Measurements from ENCODE around the gene PHACTR1.

DNA sequence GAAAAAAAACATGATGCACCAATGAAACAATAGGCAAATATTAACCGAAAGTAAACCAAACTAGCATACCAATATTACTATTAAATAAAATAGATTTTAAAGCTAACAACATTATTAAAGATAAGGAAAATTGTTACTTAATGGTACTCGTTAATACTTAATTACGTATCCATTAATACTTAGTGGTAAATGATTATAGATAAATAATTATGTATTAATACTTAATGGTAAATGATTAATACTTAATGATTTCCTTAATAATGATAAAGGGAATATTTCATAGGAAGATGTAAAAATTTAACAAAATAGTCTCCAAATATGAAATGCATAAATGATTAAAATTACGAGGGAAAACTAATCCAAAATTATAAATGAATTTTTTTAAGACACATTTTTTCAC lies 278.9 kb downstream of the PHACTR1 start:
- TF ChIP-seq, protein P1, sequence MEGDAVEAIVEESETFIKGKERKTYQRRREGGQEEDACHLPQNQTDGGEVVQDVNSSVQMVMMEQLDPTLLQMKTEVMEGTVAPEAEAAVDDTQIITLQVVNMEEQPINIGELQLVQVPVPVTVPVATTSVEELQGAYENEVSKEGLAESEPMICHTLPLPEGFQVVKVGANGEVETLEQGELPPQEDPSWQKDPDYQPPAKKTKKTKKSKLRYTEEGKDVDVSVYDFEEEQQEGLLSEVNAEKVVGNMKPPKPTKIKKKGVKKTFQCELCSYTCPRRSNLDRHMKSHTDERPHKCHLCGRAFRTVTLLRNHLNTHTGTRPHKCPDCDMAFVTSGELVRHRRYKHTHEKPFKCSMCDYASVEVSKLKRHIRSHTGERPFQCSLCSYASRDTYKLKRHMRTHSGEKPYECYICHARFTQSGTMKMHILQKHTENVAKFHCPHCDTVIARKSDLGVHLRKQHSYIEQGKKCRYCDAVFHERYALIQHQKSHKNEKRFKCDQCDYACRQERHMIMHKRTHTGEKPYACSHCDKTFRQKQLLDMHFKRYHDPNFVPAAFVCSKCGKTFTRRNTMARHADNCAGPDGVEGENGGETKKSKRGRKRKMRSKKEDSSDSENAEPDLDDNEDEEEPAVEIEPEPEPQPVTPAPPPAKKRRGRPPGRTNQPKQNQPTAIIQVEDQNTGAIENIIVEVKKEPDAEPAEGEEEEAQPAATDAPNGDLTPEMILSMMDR (IDR thresholded peaks at IDR 0.05; ENCODE audit: low read depth, low read length): no peak
- no peak for TF ChIP-seq EZH2phosphoT487 (IDR thresholded peaks at IDR 0.05; ENCODE audit: low read depth)

Measured in OCI-LY3 (cell line).